GM18519 (cell line): ENCODE results near the gene CAPN1.
"Not testable (repeated sequence)": the region's sequence is repeated elsewhere in the genome, so short reads cannot be mapped to it uniquely, and the experiment has no call there.

Experiments
- ATAC-seq: cut with Tn5 transposase; IDR thresholded peaks from one replicate; pipeline ENCODE4 v1.9.1; 2021; ENCODE audit warnings: mild to moderate bottlenecking, moderate library complexity; ENCODE audit not compliant: unreplicated experiment, low FRiP score

The CAPN1 gene

GRCh38 chr11:65157336-65157735 lies 24.4 kb upstream of the CAPN1 start:
- ATAC-seq = no peak

DNA sequence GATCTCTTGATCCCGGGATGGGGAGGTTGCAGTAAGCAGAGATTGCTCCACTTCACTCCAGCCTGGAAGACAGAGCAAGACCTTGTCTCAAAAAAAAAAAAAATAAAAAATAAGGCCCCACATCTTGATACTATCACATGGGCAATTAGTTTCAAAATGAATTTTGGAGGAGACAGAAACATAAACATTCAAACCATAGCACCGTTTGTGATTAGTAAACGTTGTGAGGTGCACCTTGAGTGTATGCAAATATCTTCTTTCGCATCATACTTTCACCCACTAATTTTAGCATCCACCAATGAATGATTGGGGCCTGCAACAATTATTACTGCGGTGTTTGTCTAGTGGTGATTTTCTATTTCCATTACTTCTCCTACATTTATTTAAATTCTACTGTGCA lies 22.7 kb upstream of the CAPN1 start:
- no peak for ATAC-seq

DNA sequence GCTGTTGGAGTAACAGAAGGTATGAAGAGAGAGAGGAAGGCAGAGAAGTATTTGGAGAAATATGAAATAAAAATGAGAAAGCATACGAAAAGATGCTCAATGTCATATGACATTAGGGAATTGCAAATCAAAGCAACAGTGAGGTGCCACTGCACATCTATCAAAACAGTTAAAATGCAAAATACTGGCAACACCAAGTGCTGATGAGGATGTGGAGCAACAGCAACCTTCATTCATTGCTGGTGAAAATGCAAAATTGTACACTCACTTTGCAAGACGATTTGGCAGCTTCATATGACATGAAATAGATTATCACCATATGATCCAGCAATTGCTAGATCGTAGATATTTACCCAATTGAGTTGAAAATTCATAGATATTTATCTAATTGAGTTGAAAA lies 21.1 kb upstream of the CAPN1 start:
- no peak for ATAC-seq

DNA sequence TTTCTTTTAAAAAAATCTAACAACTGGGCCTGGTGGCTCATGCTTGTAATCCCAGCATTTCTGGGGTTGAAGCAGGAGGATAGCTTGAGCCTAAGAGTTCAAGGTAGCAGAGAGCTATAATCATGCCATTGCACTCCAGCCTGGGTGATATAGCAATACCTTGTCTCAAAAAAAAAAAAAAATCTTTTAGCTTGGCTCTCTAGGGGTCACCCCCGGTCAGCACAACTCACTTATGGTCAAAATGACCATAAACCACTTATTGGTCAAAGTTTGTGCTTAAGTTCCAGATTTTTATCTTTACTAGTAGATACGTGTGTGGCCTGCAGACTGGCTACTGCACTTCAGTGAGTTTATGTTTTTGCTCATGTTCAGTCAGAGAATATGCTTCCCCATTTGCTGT lies 18.0 kb upstream of the CAPN1 start:
- no peak for ATAC-seq

DNA sequence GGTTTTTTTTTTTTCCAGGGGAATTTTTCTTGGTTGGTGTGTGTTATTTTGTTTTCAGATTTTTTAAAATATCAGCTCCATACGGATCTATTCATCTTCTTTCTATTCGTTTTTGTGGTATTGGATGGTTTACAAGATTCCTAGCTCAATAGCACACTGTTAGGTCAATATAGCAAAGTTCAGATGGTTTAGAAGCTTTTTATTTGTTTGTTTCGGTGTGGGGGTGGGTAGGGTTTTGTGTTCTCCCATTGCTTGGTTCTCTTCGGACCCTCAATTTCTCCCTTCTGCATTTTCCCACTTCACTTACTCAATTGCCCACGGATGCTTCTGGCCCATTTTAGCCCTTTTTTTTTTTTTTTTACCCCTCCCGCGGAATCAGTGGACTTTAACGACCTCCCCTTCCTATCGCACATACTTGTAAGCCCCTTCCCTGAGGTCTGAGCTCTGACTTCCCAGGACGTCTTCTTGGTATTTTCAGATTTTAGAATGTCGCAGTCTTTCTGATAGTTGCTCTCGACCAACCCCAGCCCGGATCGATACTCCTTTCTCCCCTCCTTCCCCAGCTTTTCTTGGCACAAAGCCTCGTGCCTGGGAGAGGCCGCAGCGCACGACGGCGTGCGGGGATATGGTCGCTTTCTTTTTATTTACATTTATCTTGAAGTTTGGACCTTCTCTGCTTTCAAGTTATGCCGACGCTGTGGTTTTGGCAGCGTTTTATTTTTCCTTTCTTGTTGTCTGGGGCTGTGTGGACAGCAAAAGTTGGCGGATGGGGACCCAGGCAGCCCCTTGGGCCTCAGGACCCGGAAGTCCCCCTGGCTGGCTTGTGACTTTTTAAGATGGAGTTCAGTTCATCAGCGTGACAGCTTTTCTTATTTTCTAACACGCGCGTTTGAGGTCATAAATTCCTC lies 16.1 kb upstream of the CAPN1 start:
- no peak for ATAC-seq

GRCh38 chr11:65166893-65167292 lies 14.8 kb upstream of the CAPN1 start:
- ATAC-seq = no peak

- no peak for ATAC-seq
Observed at GRCh38 chr11:65167656-65168055, 14.1 kb upstream of the CAPN1 start.

- ATAC-seq = no peak
Observed at GRCh38 chr11:65169164-65169641, 12.5 kb upstream of the CAPN1 start.

- no peak for ATAC-seq
Observed at GRCh38 chr11:65170058-65170534, 11.6 kb upstream of the CAPN1 start, which contains the start of gene SPDYC. TSS of gene SPDYC (plus strand) at chr11:65170233. CDS start at chr11:65171358, 1,125 bp downstream.

DNA sequence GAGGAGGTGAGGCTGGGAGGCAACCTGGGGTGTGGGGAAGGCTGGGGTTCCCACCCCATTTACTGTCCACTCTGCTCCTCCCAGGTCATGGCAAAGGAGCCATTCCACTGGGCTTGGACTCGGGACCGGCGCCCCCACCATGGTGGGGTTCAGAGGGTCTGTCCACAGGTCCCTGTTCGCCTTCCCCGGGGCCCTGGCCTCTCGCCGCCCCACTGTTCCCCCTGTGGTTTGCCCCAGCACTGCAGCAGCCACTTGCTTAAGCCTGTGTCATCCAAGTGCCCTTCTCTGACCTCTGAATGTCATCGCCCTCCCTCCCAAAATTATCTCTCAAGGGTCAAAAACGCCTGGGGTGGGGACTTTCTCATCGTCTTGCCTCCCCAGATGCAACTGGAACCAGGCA lies 9.1 kb upstream of the CAPN1 start:
- no peak for ATAC-seq

DNA sequence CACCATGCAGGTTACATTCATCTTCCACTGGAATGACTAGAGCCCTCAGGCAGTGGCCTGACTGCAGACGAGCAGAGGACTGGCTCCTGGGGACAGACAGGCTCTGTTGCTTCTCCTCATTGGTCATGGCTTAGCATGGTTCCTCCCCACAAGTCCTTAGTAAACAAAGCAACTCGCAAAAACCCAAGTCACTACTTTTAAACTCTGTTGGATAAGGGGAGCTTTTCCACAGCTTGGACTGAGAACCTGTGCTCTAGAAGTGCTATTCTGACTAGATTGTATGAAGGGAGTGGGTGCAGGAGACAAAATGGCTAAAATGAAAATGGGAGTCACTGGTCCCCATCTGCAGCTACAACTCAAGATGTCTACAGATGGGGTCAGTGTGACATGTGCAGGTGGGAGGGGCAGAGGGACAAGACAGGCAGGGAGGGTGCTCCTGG lies 7.1 kb upstream of the CAPN1 start:
- ATAC-seq = not testable (repeated sequence)

DNA sequence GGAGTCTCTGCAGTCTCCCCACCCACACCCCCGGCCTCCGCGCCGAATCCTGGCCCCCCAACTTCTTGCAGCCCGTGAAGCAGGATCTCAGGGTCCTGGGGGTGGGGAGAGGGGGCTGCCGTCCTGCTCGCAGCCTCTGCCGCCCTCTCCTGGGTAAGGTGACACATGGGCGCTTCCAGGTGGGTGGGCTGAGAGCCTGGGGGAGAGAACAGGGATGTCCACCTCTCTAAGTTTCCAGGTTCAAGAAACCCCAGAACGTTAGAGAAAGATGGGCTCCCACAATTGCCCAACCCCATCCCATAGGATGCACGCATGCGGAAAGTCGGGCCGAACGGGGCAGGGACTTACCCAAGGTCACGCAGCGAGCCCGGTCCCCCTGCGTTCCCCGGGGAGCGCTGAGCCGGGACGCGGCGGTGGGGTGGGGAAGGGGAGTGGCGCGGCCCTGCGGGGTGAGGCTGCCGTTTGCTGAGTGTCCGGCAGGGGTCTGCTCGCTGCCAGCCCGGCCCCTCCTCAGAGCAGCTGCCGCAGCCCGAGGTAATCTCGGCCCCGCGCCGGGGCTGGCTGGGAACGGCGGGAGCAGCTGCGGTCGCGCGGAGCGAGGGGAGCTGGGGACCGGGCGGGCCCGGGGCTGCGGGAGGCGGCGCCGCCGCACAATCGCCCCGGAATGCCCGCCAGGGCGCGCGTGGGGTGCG lies 705 bp upstream of the CAPN1 start:
- ATAC-seq = no peak

DNA sequence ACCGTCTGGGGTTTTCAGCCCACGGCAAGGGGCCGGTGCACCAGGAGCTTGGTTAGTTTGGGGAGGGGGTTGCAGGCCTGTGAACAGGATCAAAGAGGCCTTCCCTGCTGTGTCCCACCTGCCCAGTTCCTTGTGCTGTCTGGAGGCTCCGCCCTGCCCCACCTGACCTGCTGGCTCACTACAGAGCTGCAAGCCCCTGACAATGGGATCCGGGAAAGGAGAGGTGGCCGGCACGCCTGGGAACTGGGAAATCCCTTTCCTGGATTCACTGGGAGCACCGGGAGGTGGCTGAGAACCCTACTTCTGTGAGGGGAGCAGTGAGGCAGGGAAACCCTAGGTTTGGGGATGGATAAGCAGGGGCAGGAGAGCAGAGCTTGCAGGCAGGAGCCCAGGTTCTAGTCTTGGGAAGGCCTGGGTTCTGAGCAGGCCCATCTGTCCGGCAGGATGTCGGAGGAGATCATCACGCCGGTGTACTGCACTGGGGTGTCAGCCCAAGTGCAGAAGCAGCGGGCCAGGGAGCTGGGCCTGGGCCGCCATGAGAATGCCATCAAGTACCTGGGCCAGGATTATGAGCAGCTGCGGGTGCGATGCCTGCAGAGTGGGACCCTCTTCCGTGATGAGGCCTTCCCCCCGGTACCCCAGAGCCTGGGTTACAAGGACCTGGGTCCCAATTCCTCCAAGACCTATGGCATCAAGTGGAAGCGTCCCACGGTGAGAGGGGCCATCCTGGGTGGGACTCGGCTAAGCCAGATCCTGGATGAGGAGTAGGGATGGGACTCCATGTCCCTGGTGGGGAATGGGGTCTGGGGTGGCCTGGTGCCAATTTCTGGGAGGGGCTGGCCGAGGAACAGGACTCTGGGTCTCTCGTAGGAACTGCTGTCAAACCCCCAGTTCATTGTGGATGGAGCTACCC lies 786 bp downstream of the CAPN1 start:
- no peak for ATAC-seq

DNA sequence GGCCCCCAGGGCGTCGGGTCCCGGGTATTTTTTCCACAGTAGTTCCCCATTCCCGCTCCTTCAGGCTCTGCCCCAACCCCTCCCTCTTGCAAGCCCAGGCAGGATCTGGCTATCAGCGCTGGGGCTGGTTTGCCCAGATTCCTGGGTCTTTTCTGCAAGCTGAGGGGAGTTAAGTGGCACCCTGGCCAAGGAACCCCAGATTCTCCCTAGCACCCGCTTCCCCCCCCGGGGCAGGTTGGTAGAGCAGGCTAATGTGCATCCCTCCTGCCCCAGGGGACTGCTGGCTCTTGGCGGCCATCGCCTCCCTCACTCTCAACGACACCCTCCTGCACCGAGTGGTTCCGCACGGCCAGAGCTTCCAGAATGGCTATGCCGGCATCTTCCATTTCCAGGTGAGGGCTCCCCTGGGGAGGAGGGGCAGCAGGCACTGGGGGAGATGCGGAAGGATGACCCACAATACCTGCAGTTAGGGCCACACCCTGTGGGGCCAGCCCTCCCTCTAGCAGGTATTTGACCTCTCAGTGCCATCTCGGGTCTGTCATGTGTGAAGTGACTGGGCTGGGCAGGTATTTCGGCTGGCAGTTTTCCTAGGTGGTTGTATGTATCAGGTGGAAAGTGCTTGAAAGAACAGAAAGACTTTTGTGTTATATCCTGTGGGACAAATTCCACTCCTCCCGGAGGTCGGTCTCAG lies 1.6 kb downstream of the CAPN1 start:
- no peak for ATAC-seq

- ATAC-seq = no peak
Observed at GRCh38 chr11:65184146-65184545, 2.4 kb downstream of the CAPN1 start.

DNA sequence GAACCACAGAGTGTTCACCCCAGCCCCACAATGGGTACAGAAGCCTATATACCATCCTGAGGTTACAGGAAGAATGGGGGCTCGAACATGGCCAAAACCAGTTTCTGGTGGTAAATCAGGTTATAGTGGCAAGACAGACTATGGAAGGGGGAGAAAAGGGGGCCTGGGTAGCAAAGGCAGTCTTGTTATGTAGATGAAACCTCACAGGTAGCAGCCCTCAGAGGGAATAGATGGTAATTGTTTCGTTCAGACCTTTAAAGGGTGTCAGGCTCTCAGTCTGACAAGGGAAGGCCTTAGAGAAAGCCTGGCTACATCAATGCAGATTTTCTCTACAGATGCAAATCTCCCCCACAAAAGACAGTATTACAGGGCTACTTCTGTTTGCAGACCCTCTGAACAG lies 3.4 kb downstream of the CAPN1 start:
- ATAC-seq = no peak

- ATAC-seq = no peak
Observed at GRCh38 chr11:65185869-65186341, 4.2 kb downstream of the CAPN1 start.

- no peak for ATAC-seq
Observed at GRCh38 chr11:65186701-65187100, 5.0 kb downstream of the CAPN1 start.

- no peak for ATAC-seq
Observed at GRCh38 chr11:65187146-65187675, 5.5 kb downstream of the CAPN1 start.
